Duodenal mucosa (tissue), 2 donors: Measurements from ENCODE around the gene ACADSB.
A peak's percentile ranks its signal among the peaks of the same experiment; 100 is the strongest.

ENCODE experiments used
- H3K27ac ChIP-seq: one replicate; pipeline ENCODE4 v1.7.0; 2013; ENCODE audit warnings: low read depth, low read length
- H3K27me3 ChIP-seq, 2 donors: one replicate each; pipeline ENCODE4 v1.7.0; 2013; ENCODE audit warnings: low read length in 2 of 2, control low read depth in 1 of 2; ENCODE audit not compliant: insufficient read depth in 2 of 2, control insufficient read depth in 1 of 2
- H3K36me3 ChIP-seq, 2 donors: one replicate each; pipeline ENCODE4 v1.7.0; 2013; ENCODE audit warnings: low read length in 2 of 2, control low read depth in 1 of 2; ENCODE audit not compliant: insufficient read depth in 2 of 2, control insufficient read depth in 1 of 2
- H3K4me1 ChIP-seq, 2 donors: one replicate each; pipeline ENCODE4 v1.7.0; 2013; ENCODE audit warnings: low read length in 2 of 2, control low read depth in 1 of 2; ENCODE audit not compliant: insufficient read depth in 2 of 2, control insufficient read depth in 1 of 2
- H3K4me3 ChIP-seq, 2 donors: one replicate each; pipeline ENCODE4 v1.7.0; 2013; ENCODE audit warnings: low read length in 2 of 2, low read depth in 1 of 2
- H3K9ac ChIP-seq, 2 donors: one replicate each; pipeline ENCODE4 v1.7.0; 2013; ENCODE audit warnings: low read length in 2 of 2, low read depth in 1 of 2
- H3K9me3 ChIP-seq, 2 donors: one replicate each; pipeline ENCODE4 v1.7.0; 2013; ENCODE audit warnings: low read length in 2 of 2, control low read depth in 1 of 2; ENCODE audit not compliant: control insufficient read depth in 1 of 2

Gene ACADSB

GRCh38 chr10:122999347-122999746 is 9.5 kb upstream of the ACADSB start:
- H3K27me3 ChIP-seq: no peaks in the 10 kb centered on the region
- no peak overlapping the region for H3K27ac ChIP-seq
- H3K9ac ChIP-seq: no peak overlapping the region

GRCh38 chr10:123000155-123000554 is 8.7 kb upstream of the ACADSB start:
- no peak overlapping the region for H3K4me3 ChIP-seq
- H3K27ac ChIP-seq: no peak overlapping the region
- H3K9me3 ChIP-seq: no peaks in the 10 kb centered on the region
- H3K27me3 ChIP-seq: no peaks in the 10 kb centered on the region
- H3K4me1 ChIP-seq: peaks cover 3 to 10% of the 10 kb centered on the region in 2 donors
- no peak overlapping the region for H3K9ac ChIP-seq
- H3K36me3 ChIP-seq: peaks cover 10 to 13% of the 10 kb centered on the region in 2 donors

More at GRCh38 chr10:122999347-122999746, 9.5 kb upstream of the ACADSB start:
- H3K36me3 ChIP-seq: peaks cover 18 to 20% of the 10 kb centered on the region in 2 donors
- peaks cover 3 to 10% of the 10 kb centered on the region in 2 donors for H3K4me1 ChIP-seq
- no peak overlapping the region for H3K4me3 ChIP-seq
- no peaks in the 10 kb centered on the region for H3K9me3 ChIP-seq

- peaks cover 3 to 4% of the 10 kb centered on the region in 2 donors for H3K36me3 ChIP-seq
- H3K27me3 ChIP-seq: no peaks in the 10 kb centered on the region
- H3K9ac ChIP-seq: no peak overlapping the region
- H3K9me3 ChIP-seq: no peaks in the 10 kb centered on the region
- H3K4me3 ChIP-seq: no peak overlapping the region
- peaks cover 3 to 14% of the 10 kb centered on the region in 2 donors for H3K4me1 ChIP-seq
- no peak overlapping the region for H3K27ac ChIP-seq
Observed at GRCh38 chr10:123001370-123001769, 7.4 kb upstream of the ACADSB start.

GRCh38 chr10:123004298-123004697 is 4.5 kb upstream of the ACADSB start:
- Histone ChIP-seq H3K27me3 (no peaks in the 10 kb centered on the region), H3K27ac (no peak overlapping the region), H3K4me1 (peaks cover 13 to 20% of the 10 kb centered on the region in 2 donors), H3K9ac (no peak overlapping the region), H3K4me3 (no peak overlapping the region), H3K9me3 (no peaks in the 10 kb centered on the region), H3K36me3 (no peaks in the 10 kb centered on the region)

GRCh38 chr10:123007558-123008354 is 1.1 kb upstream of the ACADSB start:
- peak overlapping the region; percentile 82 to 92 for H3K4me3 ChIP-seq
- H3K27ac ChIP-seq: no peak overlapping the region
- peak overlapping the region; percentile 90 to 92 for H3K9ac ChIP-seq
- no peaks in the 10 kb centered on the region for H3K27me3 ChIP-seq
- no peaks in the 10 kb centered on the region for H3K9me3 ChIP-seq
- H3K4me1 ChIP-seq: peaks cover 25 to 32% of the 10 kb centered on the region in 2 donors
- H3K36me3 ChIP-seq: no peaks in the 10 kb centered on the region

- Histone ChIP-seq H3K36me3 (no peaks in the 10 kb centered on the region), H3K27ac (no peak overlapping the region), H3K4me1 (peaks cover 25 to 32% of the 10 kb centered on the region in 2 donors), H3K9ac (peak overlapping the region; percentile 67 to 83), H3K9me3 (no peaks in the 10 kb centered on the region), H3K27me3 (no peaks in the 10 kb centered on the region), H3K4me3 (peak overlapping the region; percentile 82 to 89)
Observed at GRCh38 chr10:123009105-123009820, 457 bp downstream of the ACADSB start.

- no peak overlapping the region for H3K9ac ChIP-seq
- H3K4me1 ChIP-seq: peaks cover 23% of the 10 kb centered on the region in 2 donors
- no peaks in the 10 kb centered on the region for H3K27me3 ChIP-seq
- no peaks in the 10 kb centered on the region for H3K9me3 ChIP-seq
- H3K27ac ChIP-seq: no peak overlapping the region
- no peaks in the 10 kb centered on the region for H3K36me3 ChIP-seq
- H3K4me3 ChIP-seq: no peak overlapping the region
Observed at GRCh38 chr10:123011987-123012386, 3.2 kb downstream of the ACADSB start.

- H3K27me3 ChIP-seq: no peaks in the 10 kb centered on the region
Observed at GRCh38 chr10:123013456-123014419, 4.9 kb downstream of the ACADSB start.

GRCh38 chr10:123014772-123015171 is 6.0 kb downstream of the ACADSB start:
- Histone ChIP-seq H3K9me3 (no peaks in the 10 kb centered on the region), H3K27me3 (no peaks in the 10 kb centered on the region), H3K9ac (no peak overlapping the region), H3K36me3 (no peaks in the 10 kb centered on the region), H3K4me3 (no peak overlapping the region), H3K27ac (no peak overlapping the region), H3K4me1 (peaks cover 7 to 13% of the 10 kb centered on the region in 2 donors)

More at GRCh38 chr10:123013456-123014419, 4.9 kb downstream of the ACADSB start:
- Histone ChIP-seq H3K27ac (no peak overlapping the region), H3K9ac (no peak overlapping the region), H3K4me3 (no peak overlapping the region), H3K9me3 (no peaks in the 10 kb centered on the region), H3K36me3 (no peaks in the 10 kb centered on the region), H3K4me1 (peaks cover 14 to 17% of the 10 kb centered on the region in 2 donors)
